ENCODE measurements around the gene CCDC70.

CCDC70 gene

GRCh38 chr13:51902776-51903175 lies 41.0 kb downstream of the CCDC70 start:
- H3K27ac ChIP-seq (ENCODE audit: low read length) = no peak overlapping the region
- no peaks in the 10 kb centered on the region for H3K9me3 ChIP-seq (replicated peaks; ENCODE audit: insufficient read depth, low read length)
- H3K4me1 ChIP-seq (ENCODE audit: low read length) = peaks cover 7% of the 10 kb centered on the region; the same call in 1 of the 2 replicates
- H3K9ac ChIP-seq (ENCODE audit: low read length) = no peak overlapping the region
- H3K36me3 ChIP-seq (replicated peaks; ENCODE audit: insufficient read depth, low read length) = no peaks in the 10 kb centered on the region
- H2AFZ ChIP-seq (ENCODE audit: low read length) = no peak overlapping the region
- H3K9me2 ChIP-seq (replicated peaks; ENCODE audit: insufficient read depth, low read length) = no peaks in the 10 kb centered on the region
- H3K4me2 ChIP-seq (ENCODE audit: low read depth, low read length) = no peak overlapping the region
- TF ChIP-seq, protein P1, sequence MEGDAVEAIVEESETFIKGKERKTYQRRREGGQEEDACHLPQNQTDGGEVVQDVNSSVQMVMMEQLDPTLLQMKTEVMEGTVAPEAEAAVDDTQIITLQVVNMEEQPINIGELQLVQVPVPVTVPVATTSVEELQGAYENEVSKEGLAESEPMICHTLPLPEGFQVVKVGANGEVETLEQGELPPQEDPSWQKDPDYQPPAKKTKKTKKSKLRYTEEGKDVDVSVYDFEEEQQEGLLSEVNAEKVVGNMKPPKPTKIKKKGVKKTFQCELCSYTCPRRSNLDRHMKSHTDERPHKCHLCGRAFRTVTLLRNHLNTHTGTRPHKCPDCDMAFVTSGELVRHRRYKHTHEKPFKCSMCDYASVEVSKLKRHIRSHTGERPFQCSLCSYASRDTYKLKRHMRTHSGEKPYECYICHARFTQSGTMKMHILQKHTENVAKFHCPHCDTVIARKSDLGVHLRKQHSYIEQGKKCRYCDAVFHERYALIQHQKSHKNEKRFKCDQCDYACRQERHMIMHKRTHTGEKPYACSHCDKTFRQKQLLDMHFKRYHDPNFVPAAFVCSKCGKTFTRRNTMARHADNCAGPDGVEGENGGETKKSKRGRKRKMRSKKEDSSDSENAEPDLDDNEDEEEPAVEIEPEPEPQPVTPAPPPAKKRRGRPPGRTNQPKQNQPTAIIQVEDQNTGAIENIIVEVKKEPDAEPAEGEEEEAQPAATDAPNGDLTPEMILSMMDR (IDR thresholded peaks at IDR 0.05; ENCODE audit: low read length) = no peak
- no peak for TF ChIP-seq EZH2phosphoT487 (IDR thresholded peaks at IDR 0.05; ENCODE audit: low read length)
- no peak for TF ChIP-seq EZH2 (optimal IDR thresholded peaks at IDR 0.05; ENCODE audit: low read depth, low read length)
- no peak for DNase-seq
- no peaks in the 10 kb centered on the region for H3K79me2 ChIP-seq (ENCODE audit: low read length)
- H4K20me1 ChIP-seq (ENCODE audit: insufficient read depth, low read length) = no peaks in the 10 kb centered on the region
- no peaks in the 10 kb centered on the region for H3F3A ChIP-seq (ENCODE audit: insufficient read depth, low read length)
- no peak overlapping the region for H3K4me3 ChIP-seq (ENCODE audit: low read length)
- no peaks in the 10 kb centered on the region for H3K27me3 ChIP-seq (replicated peaks; ENCODE audit: insufficient read depth, low read length)

- Histone ChIP-seq H3K9me2 (replicated peaks; ENCODE audit: insufficient read depth, low read length) (no peaks in the 10 kb centered on the region), H3F3A (ENCODE audit: insufficient read depth, low read length) (no peaks in the 10 kb centered on the region), H3K4me1 (ENCODE audit: low read length) (peaks cover 7% of the 10 kb centered on the region; the same call in 1 of the 2 replicates), H3K9ac (ENCODE audit: low read length) (no peak overlapping the region), H3K79me2 (ENCODE audit: low read length) (no peaks in the 10 kb centered on the region), H3K4me2 (ENCODE audit: low read depth, low read length) (no peak overlapping the region), H3K27me3 (replicated peaks; ENCODE audit: insufficient read depth, low read length) (no peaks in the 10 kb centered on the region), H3K9me3 (replicated peaks; ENCODE audit: insufficient read depth, low read length) (no peaks in the 10 kb centered on the region), H2AFZ (ENCODE audit: low read length) (no peak overlapping the region), H4K20me1 (ENCODE audit: insufficient read depth, low read length) (no peaks in the 10 kb centered on the region), H3K4me3 (ENCODE audit: low read length) (no peak overlapping the region), H3K36me3 (replicated peaks; ENCODE audit: insufficient read depth, low read length) (no peaks in the 10 kb centered on the region), H3K27ac (ENCODE audit: low read length) (no peak overlapping the region)
- DNase-seq = no peak
- TF ChIP-seq EZH2 (optimal IDR thresholded peaks at IDR 0.05; ENCODE audit: low read depth, low read length) (no peak), EZH2phosphoT487 (IDR thresholded peaks at IDR 0.05; ENCODE audit: low read length) (no peak)
- TF ChIP-seq, protein P1 (IDR thresholded peaks at IDR 0.05; ENCODE audit: low read length) = no peak
Measured at GRCh38 chr13:51905787-51906186, 44.0 kb downstream of the CCDC70 start.

- Histone ChIP-seq H3K9me3 (replicated peaks; ENCODE audit: insufficient read depth, low read length) (no peaks in the 10 kb centered on the region), H3K9me2 (replicated peaks; ENCODE audit: insufficient read depth, low read length) (no peaks in the 10 kb centered on the region), H3K79me2 (ENCODE audit: low read length) (no peaks in the 10 kb centered on the region), H3K4me1 (ENCODE audit: low read length) (peaks cover 7% of the 10 kb centered on the region; the same call in 1 of the 2 replicates), H3K4me3 (ENCODE audit: low read length) (no peak overlapping the region), H3K27ac (ENCODE audit: low read length) (no peak overlapping the region), H4K20me1 (ENCODE audit: insufficient read depth, low read length) (no peaks in the 10 kb centered on the region), H3K9ac (ENCODE audit: low read length) (no peak overlapping the region), H3K4me2 (ENCODE audit: low read depth, low read length) (no peak overlapping the region), H3K27me3 (replicated peaks; ENCODE audit: insufficient read depth, low read length) (no peaks in the 10 kb centered on the region), H3K36me3 (replicated peaks; ENCODE audit: insufficient read depth, low read length) (no peaks in the 10 kb centered on the region), H2AFZ (ENCODE audit: low read length) (no peak overlapping the region), H3F3A (ENCODE audit: insufficient read depth, low read length) (no peaks in the 10 kb centered on the region)
- no peak for DNase-seq
- TF ChIP-seq EZH2 (optimal IDR thresholded peaks at IDR 0.05; ENCODE audit: low read depth, low read length) = no peak
- TF ChIP-seq, protein P1 (IDR thresholded peaks at IDR 0.05; ENCODE audit: low read length) = no peak
- no peak for TF ChIP-seq EZH2phosphoT487 (IDR thresholded peaks at IDR 0.05; ENCODE audit: low read length)
Measured at GRCh38 chr13:51906581-51906980, 44.8 kb downstream of the CCDC70 start.
